GM12873 (cell line): ENCODE results near the gene BCAS3.

ENCODE experiments used
- TF ChIP-seq, protein P1 (sequence below): IDR thresholded peaks from 2 replicates; pipeline ENCODE4 v1.5.1; 2012; ENCODE audit warnings: low read depth, mild to moderate bottlenecking, moderate library complexity, low read length, control low read depth; ENCODE audit not compliant: insufficient read depth; ENCODE audit errors: missing control alignments

The BCAS3 gene

DNA sequence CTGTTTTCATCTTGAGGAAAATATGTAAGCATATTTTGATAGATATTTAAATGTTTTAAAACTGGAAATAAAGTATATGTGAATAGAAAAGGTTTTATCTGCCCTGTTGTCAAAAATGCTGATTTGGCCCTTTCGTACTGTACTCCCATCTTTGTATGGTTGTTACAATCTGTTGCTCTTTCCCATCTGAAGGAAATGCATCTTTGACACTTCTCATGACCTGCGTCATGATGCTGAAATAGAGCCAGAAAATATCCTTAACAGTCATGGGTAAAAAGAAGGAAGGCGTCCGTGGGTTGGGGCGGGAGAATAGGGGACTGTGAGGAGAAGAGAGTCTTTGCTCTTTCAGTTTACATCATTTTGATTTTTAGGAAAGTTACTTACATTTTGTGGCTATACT, 327.7 kb downstream of the BCAS3 start:
- TF ChIP-seq, protein P1, sequence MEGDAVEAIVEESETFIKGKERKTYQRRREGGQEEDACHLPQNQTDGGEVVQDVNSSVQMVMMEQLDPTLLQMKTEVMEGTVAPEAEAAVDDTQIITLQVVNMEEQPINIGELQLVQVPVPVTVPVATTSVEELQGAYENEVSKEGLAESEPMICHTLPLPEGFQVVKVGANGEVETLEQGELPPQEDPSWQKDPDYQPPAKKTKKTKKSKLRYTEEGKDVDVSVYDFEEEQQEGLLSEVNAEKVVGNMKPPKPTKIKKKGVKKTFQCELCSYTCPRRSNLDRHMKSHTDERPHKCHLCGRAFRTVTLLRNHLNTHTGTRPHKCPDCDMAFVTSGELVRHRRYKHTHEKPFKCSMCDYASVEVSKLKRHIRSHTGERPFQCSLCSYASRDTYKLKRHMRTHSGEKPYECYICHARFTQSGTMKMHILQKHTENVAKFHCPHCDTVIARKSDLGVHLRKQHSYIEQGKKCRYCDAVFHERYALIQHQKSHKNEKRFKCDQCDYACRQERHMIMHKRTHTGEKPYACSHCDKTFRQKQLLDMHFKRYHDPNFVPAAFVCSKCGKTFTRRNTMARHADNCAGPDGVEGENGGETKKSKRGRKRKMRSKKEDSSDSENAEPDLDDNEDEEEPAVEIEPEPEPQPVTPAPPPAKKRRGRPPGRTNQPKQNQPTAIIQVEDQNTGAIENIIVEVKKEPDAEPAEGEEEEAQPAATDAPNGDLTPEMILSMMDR: no peak

- TF ChIP-seq, protein P1: no peak
Measured at GRCh38 chr17:61007980-61008379, 330.3 kb downstream of the BCAS3 start.

DNA sequence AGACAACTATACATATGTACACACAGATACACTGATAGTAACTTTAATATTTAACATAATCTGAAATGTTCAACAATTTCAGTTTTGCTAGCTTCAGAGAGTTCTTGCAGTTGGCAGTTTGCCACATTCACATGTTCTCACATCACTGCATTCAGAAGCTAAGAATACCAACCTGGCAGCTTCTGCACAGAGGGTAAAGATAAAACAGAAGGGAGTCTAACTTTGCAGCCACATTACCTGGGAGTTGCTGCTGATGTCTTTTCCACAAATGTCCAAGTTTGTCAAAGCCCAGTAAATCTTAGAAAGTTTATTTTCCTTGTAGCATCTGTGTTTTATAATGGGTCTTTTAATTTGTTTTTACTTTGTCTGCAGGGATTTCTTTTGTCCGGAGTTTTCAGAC, 332.0 kb downstream of the BCAS3 start:
- TF ChIP-seq, protein P1: no peak

- TF ChIP-seq, protein P1: no peak
Measured at GRCh38 chr17:61010661-61011170, 333.1 kb downstream of the BCAS3 start.

DNA sequence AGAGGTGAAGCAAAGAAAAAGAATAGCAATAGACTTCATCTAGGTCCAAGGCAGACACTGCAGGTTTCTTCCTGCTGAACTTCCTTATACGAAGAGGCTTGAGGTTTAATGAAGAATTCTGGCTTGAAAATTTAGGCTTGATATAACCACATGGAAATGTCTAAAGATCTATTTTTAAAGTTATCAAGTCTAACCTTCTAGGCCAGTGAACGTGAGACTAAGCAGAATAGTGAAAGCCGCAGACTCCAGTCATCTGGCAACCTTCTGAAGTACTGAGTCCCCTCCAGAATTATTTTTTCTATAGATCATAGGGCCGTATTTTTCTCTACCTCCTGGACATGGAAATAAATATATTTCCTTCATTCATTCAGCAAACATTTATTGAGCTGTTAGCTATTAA, 333.6 kb downstream of the BCAS3 start:
- TF ChIP-seq, protein P1: no peak

GRCh38 chr17:61015966-61016365, 338.3 kb downstream of the BCAS3 start:
- TF ChIP-seq, protein P1: no peak

DNA sequence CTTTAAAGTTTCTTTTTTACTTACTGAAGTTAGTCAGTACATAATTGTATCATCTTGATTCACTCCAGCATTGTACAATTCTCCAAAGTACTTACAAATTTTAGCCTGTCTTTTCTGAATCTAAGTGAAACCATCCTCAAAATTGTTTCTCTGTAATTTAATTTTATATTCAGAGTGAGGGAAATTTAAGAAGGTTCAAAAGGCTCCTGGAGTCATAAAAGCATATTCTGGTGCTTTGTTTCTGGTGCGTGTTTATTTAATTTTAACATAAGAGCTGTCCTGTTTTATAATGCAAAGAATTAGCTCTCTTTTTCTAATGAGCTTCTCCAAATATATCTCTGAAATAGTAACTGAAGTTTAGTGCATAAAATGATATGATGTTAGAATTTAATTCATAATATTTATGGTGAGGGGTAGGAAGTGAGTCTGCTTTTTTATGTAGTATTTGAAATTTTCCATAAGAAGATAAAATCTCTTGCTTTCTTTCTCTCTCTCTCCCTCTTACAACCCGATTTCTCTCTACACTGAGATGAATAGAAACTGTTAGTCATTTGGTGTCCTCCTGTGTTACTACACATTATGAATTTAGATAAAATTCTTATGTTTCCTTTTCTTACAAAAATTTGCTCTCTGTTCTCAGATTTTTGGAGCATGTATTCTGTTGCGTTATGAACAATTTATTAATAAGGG, 339.8 kb downstream of the BCAS3 start:
- TF ChIP-seq, protein P1: no peak

DNA sequence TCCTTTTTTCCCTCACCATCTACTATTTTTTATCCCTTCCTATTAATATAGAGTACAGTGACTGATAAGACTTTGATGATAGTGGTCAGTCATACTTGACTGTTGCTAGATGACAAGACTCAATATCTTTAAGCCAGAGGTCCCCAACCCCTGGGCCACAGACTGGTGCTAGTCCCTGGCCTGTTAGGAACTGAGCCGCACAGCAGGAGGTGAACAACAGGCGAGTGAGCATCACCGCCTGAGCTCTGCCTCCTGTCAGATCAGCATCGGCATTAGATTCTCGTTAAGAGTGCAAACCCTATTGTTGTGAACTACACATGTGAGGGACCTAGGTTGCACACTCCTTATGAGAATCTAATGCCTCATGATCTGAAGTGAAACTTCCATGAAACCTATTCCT, 341.3 kb downstream of the BCAS3 start:
- TF ChIP-seq, protein P1: no peak
